HG03039 (cell line): ENCODE data around the gene MFAP2.
A peak's percentile ranks its signal among the peaks of the same experiment; 100 is the strongest.

ENCODE experiments used
- ATAC-seq: cut with Tn5 transposase; IDR thresholded peaks from one replicate; pipeline ENCODE4 v1.9.1; 2021; ENCODE audit warnings: mild to moderate bottlenecking, moderate library complexity; ENCODE audit not compliant: unreplicated experiment

The MFAP2 gene

GRCh38 chr1:16980473-16981268 is at the start of gene MFAP2:
TSS of gene MFAP2 (minus strand) at chr1:16980620. CDS start at chr1:16978273, 2,347 bp downstream.
- no peak for ATAC-seq

- ATAC-seq = no peak
Observed at GRCh38 chr1:17030206-17030605, 49.8 kb upstream of the MFAP2 start.

- no peak for ATAC-seq
Observed at GRCh38 chr1:17028662-17029188, 48.3 kb upstream of the MFAP2 start.

- no peak for ATAC-seq
Observed at GRCh38 chr1:17027900-17028299, 47.5 kb upstream of the MFAP2 start.

- ATAC-seq = no peak
Observed at GRCh38 chr1:17027403-17027802, 47.0 kb upstream of the MFAP2 start.

- no peak for ATAC-seq
Observed at GRCh38 chr1:17024721-17025120, 44.3 kb upstream of the MFAP2 start.

GRCh38 chr1:17023573-17023972 is 43.2 kb upstream of the MFAP2 start:
- no peak for ATAC-seq

- no peak for ATAC-seq
Observed at GRCh38 chr1:17023102-17023501, 42.7 kb upstream of the MFAP2 start.

GRCh38 chr1:17021896-17022295 is 41.5 kb upstream of the MFAP2 start:
- no peak for ATAC-seq

GRCh38 chr1:17020502-17020901 is 40.1 kb upstream of the MFAP2 start:
- no peak for ATAC-seq

- ATAC-seq = no peak
Observed at GRCh38 chr1:17018849-17019248, 38.4 kb upstream of the MFAP2 start.

GRCh38 chr1:17017435-17017834 is 37.0 kb upstream of the MFAP2 start:
- no peak for ATAC-seq

GRCh38 chr1:17016317-17016661 is 35.9 kb upstream of the MFAP2 start:
- no peak for ATAC-seq

- ATAC-seq = no peak
Observed at GRCh38 chr1:17014671-17015567, 34.5 kb upstream of the MFAP2 start.

- ATAC-seq = no peak
Observed at GRCh38 chr1:17013491-17014320, 33.3 kb upstream of the MFAP2 start.

- no peak for ATAC-seq
Observed at GRCh38 chr1:17012775-17013490, 32.5 kb upstream of the MFAP2 start.

GRCh38 chr1:17011439-17012307 is 31.3 kb upstream of the MFAP2 start, which contains the start of gene ATP13A2:
TSS of gene ATP13A2 (minus strand) at chr1:17011928. CDS start at chr1:17011738, 190 bp downstream.
- ATAC-seq = peak; percentile 83

GRCh38 chr1:17011092-17011438 is 30.6 kb upstream of the MFAP2 start:
- no peak for ATAC-seq

GRCh38 chr1:17009706-17010105 is 29.3 kb upstream of the MFAP2 start:
- no peak for ATAC-seq
